Raji (cell line): ENCODE data around the gene REEP6.

Experiments
- POLR2A ChIP-seq: IDR thresholded peaks from 2 replicates; pipeline ENCODE4 v1.6.1; 2011; ENCODE audit warnings: low read depth, low read length, control low read depth; ENCODE audit not compliant: insufficient read depth

REEP6 gene

DNA sequence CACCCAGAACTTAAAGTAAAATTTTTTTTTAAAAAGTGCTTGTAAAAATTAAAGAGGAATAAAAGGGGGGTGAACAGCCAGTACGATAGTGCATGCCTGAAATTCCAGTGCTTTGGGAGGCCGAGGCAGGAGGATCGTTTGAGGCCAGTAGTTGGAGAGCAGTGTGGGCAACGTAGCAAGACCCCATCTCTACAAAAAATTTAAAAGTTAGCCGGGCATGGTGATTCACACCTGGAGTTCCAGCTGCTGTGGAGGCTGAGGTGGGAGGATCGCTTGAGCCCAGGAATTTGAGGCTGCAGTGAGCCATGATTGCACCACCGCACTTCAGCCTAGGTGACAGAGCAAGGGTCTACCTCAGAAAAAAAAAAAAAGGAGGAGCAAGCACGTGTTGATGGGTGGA is 14.0 kb downstream of the REEP6 start:
- no peak for TF ChIP-seq POLR2A

GRCh38 chr19:1505991-1506881 is 15.3 kb downstream of the REEP6 start:
- TF ChIP-seq POLR2A, result no peak

DNA sequence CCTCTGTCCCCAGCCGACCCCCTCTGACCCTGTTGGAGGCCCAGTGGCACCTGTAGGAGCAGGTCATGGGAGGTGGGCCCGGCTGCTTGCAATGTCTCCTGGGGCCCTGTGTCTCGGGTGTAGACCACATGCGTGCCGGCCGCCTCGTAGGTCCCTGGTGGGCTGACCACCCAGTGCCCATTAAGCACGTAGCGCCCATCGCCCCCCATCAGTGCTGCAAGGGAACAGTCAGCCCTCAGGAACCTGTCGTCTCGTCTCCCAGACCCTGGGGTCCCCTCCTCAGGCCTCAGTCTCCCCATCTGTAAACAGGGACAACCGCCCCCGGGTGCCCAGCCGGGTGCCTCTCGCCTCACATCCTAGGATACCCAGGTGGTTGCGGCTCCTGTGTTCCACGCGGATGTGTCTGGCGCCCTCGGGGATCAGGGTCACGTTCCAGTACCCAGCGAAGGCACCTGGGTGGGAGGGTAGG is 16.2 kb downstream of the REEP6 start:
- no peak for TF ChIP-seq POLR2A

DNA sequence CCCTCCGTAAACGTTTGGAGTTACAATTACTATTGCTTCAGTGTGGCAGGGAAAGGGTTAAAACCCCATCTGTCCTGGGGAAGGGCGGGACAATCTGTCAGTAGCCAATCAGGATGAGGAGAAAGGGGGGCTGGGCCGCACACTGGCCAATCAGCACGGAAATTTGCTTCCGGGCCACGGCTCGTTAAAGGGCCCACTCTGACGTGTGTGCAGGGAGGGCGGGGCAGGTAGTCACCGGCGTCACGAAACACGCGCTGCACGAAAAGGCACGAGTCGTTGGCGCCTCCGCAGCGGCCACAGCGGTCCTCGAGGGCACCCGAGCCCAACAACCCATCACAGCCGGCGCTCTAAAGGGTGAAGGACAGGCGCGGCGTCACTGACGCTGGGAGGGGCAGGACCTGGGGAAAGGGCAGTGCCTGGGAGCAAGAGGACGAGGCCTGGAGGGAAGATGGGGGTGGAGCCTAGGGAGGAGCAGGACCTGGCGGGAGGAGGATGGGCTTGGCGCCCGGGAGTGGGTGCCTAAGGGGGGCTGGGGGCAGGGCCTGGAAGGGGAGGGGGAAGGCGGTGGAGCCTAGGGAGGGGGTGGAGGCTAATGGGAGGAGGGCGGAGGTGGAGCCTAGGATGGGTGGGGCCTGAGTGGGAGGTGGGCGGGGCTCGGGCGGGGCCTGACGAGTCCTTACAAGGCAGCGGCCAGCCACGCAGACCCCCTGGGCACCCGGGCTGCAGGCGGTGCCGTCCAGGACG is 17.0 kb downstream of the REEP6 start:
- no peak for TF ChIP-seq POLR2A

- TF ChIP-seq POLR2A, result no peak
These were observed 17.5 kb downstream of the REEP6 start for GRCh38 chr19:1508507-1508856.

DNA sequence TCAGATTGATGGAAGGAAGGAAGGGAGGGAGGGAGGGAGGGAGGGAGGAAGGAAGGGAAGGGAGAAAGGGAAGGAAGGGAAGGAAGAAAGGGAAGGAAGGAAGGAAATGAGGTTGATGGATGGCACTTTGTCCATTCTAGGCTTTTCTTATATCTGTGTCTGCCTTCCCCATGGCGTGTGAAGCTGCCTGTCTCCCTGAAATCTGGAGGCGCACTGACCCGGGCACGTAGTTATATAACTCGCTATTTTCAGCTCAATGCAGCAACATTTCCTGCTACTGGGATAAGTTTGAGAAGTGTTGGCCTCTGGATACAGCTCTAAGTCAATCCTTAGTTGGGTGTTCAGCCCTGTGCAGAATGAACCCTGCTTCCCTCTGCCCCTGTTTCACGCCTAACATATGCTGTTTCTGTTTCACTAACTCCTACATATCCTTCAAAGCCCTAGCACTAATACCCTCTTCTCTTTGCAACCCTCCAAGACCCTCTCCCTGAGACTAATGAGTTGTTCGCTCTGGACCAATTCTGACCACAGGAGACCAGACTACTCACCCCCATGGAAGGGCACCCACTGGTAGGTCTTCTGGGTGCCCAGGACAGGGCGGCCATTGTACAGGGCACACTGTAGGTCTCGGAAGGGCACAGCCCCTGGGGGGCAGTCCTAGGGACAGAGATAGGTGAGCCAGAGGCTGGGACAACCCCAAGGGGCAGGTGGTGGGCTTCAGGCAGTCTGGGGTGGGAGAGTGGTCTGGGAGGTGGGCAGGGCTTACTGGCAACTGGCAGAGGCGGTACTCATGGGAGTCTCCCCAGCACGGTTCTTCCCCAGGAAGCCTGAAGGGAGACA is 18.8 kb downstream of the REEP6 start:
- TF ChIP-seq POLR2A, result no peak

GRCh38 chr19:1510442-1510806 is 19.4 kb downstream of the REEP6 start:
- TF ChIP-seq POLR2A, result no peak

- no peak for TF ChIP-seq POLR2A
These were observed 19.8 kb downstream of the REEP6 start for GRCh38 chr19:1510807-1511206.

GRCh38 chr19:1511318-1512317 is 20.6 kb downstream of the REEP6 start:
- TF ChIP-seq POLR2A, result no peak

- TF ChIP-seq POLR2A, result no peak
These were observed 21.9 kb downstream of the REEP6 start, which contains the start of gene ADAMTSL5 for GRCh38 chr19:1512671-1513498. Gene ADAMTSL5, minus strand, starts transcription at chr19:1513019. Its CDS starts 2,076 bp downstream, at chr19:1510943.

GRCh38 chr19:1513499-1514294 is 22.7 kb downstream of the REEP6 start:
- no peak for TF ChIP-seq POLR2A

- no peak for TF ChIP-seq POLR2A
These were observed 23.3 kb downstream of the REEP6 start for GRCh38 chr19:1514295-1514661.
